Esophagus (tissue), 2 donors: ENCODE results near the gene TNN. TPM values are rescaled to one million over a fixed set of nuclear protein-coding genes. Genes with fewer than 3 reads are reported as not detected.
A peak's percentile ranks its signal among the peaks of the same experiment; 100 is the strongest.

Experiments used
- H3K27ac ChIP-seq, 2 donors: one replicate each; pipeline ENCODE4 v1.5.1; 2013; ENCODE audit warnings: low read depth in 2 of 2, mild to moderate bottlenecking in 2 of 2, inconsistent platforms in 1 of 2, low read length in 1 of 2, moderate library complexity in 1 of 2
- H3K27me3 ChIP-seq, 2 donors: one replicate each; pipeline ENCODE4 v1.6.1; 2013; ENCODE audit warnings: low read length in 2 of 2, control low read depth in 1 of 2, mild to moderate bottlenecking in 1 of 2; ENCODE audit not compliant: insufficient read depth in 2 of 2, control insufficient read depth in 1 of 2
- H3K36me3 ChIP-seq, 2 donors: one replicate each; pipeline ENCODE4 v1.6.1; 2013; ENCODE audit warnings: low read length in 1 of 2; ENCODE audit not compliant: control insufficient read depth in 2 of 2, insufficient read depth in 2 of 2
- H3K4me1 ChIP-seq, 2 donors: one replicate each; pipeline ENCODE4 v1.6.1; 2013; ENCODE audit warnings: low read length in 1 of 2; ENCODE audit not compliant: control insufficient read depth in 2 of 2, insufficient read depth in 2 of 2
- H3K4me3 ChIP-seq, 2 donors: one replicate each; pipeline ENCODE4 v1.5.1; 2013; ENCODE audit warnings: low read length in 2 of 2, mild to moderate bottlenecking in 2 of 2, low read depth in 1 of 2, moderate library complexity in 1 of 2
- H3K9me3 ChIP-seq, 2 donors: one replicate each; pipeline ENCODE4 v1.6.1; 2013; ENCODE audit warnings: mild to moderate bottlenecking in 2 of 2, low read depth in 1 of 2, low read length in 1 of 2, moderate library complexity in 1 of 2; ENCODE audit not compliant: control insufficient read depth in 2 of 2, insufficient read depth in 1 of 2
- WGBS, 2 donors: extraction: QIAGEN DNeasy Blood & Tissue Kit; methylation state at CpG; one replicate each; pipeline ENCODE4 v1.1.7; 2013; 5-methylcytosine and 5-hydroxymethylcytosine counted together
- polyA plus RNA-seq, 2 donors: library from polyadenylated mRNA; stranded (reverse); fragments of 200-250 nt; gene quantifications; one replicate each; pipeline ENCODE4 v1.2.3, GENCODE V29; 2013
- donor health status: healthy with polysubstance abuse.
- donor health status: Bipolar disorder and iron deficiency.

Gene TNN
- polyA plus RNA-seq, 2 donors, result 0.07 to 0.08 TPM

DNA sequence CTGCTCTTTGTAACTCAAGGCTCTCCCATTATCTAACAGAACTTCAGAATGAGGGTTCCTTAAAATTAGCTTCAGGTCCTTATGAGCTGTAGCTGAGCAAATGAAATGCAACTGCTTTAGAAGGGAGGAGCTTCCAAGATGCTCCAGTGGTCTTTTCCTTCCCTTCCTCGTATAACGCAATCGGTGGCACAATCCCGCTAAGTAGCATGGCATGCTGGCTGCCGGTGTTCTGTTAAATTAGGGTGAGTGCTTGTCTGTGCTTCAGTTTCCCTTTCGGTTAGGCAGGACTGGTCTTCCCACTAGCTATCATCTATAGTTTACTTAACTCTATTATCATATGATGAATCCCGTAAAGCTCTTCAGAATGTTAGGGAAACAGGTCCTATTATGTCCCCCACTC is 124.0 kb downstream of the TNN start:
- Histone ChIP-seq H3K4me3 (peak overlapping the region; percentile 47 to 75), H3K27me3 (peaks cover 0 to 3% of the 10 kb centered on the region in 2 donors), H3K27ac (peak overlapping the region; percentile 82 to 85), H3K36me3 (no peaks in the 10 kb centered on the region), H3K4me1 (peaks cover 0 to 3% of the 10 kb centered on the region in 2 donors), H3K9me3 (no peaks in the 10 kb centered on the region)
- WGBS, 2 donors, result 6 to 7% methylated on average over 7 of the region's 7 CpGs

DNA sequence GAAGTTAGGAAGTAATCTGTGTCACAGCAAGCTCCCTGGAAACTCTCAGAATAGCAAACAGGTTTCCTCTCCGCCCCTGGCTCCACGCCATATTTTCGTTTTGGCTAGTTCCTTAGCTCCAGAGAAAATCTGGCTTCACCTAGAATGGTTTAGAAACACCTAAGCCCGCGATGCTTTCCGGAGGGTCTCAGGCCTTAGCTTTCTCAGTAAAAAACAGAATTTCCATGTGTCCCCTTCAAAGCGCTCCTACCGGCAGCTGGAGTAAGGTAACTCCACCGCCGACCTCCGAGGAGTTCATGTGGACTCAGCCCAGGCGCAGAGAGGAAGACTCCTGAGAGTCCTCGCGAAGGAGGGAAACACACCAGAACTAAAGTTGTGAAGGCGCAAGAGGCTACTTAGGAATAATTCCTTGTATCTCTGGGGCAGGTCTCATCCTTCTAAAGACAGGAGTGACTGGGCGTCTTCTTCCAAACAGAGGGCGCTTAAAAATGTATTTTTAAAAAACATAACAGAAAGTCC is 124.5 kb downstream of the TNN start:
- peaks cover 0 to 3% of the 10 kb centered on the region in 2 donors for H3K27me3 ChIP-seq
- peaks cover 0 to 3% of the 10 kb centered on the region in 2 donors for H3K4me1 ChIP-seq
- WGBS, 2 donors, result 1% methylated on average over 17 of the region's 17 CpGs
- no peaks in the 10 kb centered on the region for H3K36me3 ChIP-seq
- H3K4me3 ChIP-seq, result peak overlapping the region; percentile 47 to 75
- peak overlapping the region; percentile 82 to 85 for H3K27ac ChIP-seq
- no peaks in the 10 kb centered on the region for H3K9me3 ChIP-seq

DNA sequence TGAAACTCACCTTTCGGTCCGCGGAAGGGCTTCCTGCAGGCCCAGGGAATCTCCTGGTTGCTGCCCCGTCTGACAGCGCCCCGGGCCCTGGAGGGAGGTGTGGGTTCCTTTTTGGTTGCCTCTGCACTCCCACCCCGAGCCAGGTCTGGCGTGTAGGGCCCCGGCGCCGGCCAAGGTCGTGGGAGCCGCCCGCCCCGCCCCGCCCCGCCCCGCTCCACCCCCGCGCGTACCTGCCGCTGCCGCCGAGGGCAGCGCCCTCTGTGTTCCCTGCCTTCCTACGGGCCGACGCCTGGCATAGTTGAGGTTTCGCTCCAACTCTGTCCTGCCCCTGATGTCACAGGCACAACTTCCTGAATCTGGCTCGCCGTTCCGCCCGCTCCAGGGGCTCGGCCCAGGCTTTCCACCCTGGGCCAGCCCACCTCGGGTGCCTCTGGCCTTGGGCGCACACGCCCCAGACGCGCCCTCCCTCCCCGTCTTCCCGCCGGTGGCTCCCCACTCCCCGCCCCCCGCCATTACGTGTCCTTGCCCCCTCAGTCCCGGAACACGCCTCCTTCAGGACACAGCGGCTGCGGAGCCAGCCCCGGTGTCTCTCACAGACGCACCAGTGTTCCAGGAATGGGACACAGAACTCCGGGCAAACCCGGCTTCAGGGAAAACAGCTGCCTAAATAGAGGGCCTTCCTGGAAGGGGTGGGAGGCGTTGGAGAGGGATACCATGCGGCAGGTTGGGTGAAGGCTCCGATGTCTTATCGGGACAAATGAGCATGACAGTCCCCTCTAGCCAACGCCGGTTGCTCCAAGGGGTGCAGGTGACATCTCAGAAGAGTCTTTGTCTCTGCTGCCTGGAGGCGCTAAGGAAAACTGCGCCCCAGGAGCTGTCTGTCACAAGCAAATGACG is 125.2 kb downstream of the TNN start, which contains the start of gene KIAA0040:
Gene KIAA0040 (minus strand): TSS at position 147 of the 897 bp plus-strand sequence. CDS start 31,763 bp downstream, outside the sequence.
- Histone ChIP-seq H3K4me3 (peak within 1 kb of the TSS; percentile 47 to 75), H3K4me1 (peaks cover 0 to 3% of the 10 kb centered on the region in 2 donors), H3K27me3 (peaks cover 0 to 3% of the 10 kb centered on the region in 2 donors), H3K27ac (peak within 1 kb of the TSS; percentile 82 to 85), H3K36me3 (no peaks in the 10 kb centered on the region), H3K9me3 (no peaks in the 10 kb centered on the region)
- 4 to 5% methylated on average over 46 to 62 of the region's 62 CpGs for WGBS, 2 donors

DNA sequence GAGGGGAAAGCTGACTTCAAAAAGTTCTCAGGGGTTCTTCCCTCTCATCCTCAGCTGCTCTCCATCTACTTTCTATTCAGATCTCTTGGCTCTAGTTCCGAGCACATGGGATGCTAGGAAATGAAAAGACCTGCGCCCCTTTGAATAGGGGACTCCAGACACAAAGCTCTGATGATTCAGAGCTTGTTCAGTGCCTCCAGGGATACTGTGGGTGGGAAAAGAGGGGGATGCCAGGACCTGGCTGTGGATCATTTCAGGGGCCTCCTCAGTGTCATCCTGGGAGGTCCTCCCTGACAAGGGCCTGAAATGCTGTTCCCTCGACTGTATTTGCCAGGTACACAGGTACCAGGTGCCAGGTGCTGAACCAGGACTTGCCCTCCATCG is 125.9 kb downstream of the TNN start:
- Histone ChIP-seq H3K4me3 (no peak overlapping the region), H3K4me1 (peaks cover 0 to 3% of the 10 kb centered on the region in 2 donors), H3K27me3 (peaks cover 0 to 3% of the 10 kb centered on the region in 2 donors), H3K9me3 (no peaks in the 10 kb centered on the region), H3K36me3 (no peaks in the 10 kb centered on the region), H3K27ac (peak overlapping the region; percentile 82 to 83)
- 44 to 65% methylated on average over 4 of the region's 4 CpGs for WGBS, 2 donors

DNA sequence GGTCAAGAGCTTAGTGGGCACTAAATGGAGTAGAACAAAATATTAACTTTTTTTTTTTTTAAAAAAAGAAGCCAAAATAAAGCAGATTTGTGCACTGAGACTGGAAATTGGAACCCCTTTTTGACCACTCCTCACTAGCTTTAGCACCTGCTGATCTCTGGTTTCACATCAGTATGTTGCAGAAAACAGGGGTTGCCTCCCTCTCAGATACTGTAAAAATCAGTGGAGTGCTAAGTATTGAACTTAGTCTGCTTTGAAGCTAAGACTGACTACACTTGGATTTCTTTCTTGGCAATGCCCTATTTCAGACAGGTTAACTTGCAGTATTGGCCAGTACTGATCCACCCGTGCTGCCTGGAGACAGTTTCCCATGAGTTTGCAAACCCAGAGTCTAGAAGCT is 127.6 kb downstream of the TNN start:
- Histone ChIP-seq H3K36me3 (no peaks in the 10 kb centered on the region), H3K9me3 (no peaks in the 10 kb centered on the region), H3K27ac (peak overlapping the region in 1 of 2 donors; percentile 28), H3K4me3 (no peak overlapping the region), H3K4me1 (peaks cover 0 to 3% of the 10 kb centered on the region in 2 donors), H3K27me3 (peaks cover 0 to 3% of the 10 kb centered on the region in 2 donors)
- WGBS, 2 donors, result 0% methylated on average over 1 of the region's 1 CpG

DNA sequence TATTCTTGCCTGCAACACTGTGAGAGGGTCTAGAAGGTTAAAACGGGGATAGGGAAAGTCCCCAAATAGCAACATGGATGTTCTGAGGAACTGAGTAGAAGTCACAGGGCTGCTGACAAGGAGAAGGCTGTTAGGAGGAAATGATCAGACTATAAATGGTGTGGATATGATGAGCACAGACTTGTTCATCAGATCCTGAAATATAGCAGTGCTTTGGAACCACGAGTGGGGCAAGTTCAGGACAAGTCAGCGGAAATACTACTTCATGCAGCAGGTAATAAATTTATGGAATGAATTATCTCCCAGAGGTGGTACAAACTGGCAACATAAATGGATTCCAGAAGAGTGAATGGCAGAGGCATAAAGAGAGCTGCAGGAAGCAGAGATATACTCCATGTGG is 128.2 kb downstream of the TNN start:
- Histone ChIP-seq H3K36me3 (no peaks in the 10 kb centered on the region), H3K9me3 (no peaks in the 10 kb centered on the region), H3K4me3 (no peak overlapping the region), H3K27ac (peak overlapping the region in 1 of 2 donors; percentile 28), H3K4me1 (peaks cover 0 to 3% of the 10 kb centered on the region in 2 donors), H3K27me3 (no peaks in the 10 kb centered on the region)
- WGBS, 2 donors, result 39 to 52% methylated on average over 3 of the region's 3 CpGs

DNA sequence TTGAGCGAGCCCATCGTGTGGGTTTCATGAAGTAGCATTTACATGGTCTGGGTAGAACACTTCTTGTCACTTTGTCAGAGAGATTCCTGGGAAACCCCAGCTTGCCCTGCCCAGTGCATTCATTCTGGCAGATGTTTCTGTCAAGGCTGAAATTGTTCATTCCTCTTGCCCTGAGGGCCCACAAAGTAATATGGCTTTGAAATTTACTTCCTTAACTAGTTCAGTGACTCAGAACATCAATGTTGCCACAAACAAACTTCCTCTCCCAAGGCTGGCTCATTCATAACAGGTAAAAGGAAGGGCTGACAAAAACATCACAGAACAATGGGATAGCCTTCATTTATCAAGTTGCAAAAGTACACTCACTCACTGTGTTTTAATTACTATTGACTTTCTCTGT is 129.9 kb downstream of the TNN start:
- Histone ChIP-seq H3K4me1 (peaks cover 0 to 3% of the 10 kb centered on the region in 2 donors), H3K27ac (no peak overlapping the region)

More for the DNA sequence above, 129.9 kb downstream of the TNN start:
- Histone ChIP-seq H3K36me3 (no peaks in the 10 kb centered on the region), H3K27me3 (no peaks in the 10 kb centered on the region), H3K4me3 (no peak overlapping the region), H3K9me3 (no peaks in the 10 kb centered on the region)
- WGBS, 2 donors, result 47 to 63% methylated on average over 2 of the region's 2 CpGs

Other genes with a start within 250 kb of the TNN start
- 10 to 100 TPM; 24.2 to 66.8 TPM for gene CACYBP, start 67.9 kb upstream of the TNN start, polyA plus RNA-seq
- 10 to 100 TPM in 1 of 2 donors, 1 to 10 TPM in 1; 6.7 to 21.2 TPM for gene MRPS14, start 44.4 kb upstream of the TNN start, polyA plus RNA-seq
- gene KIAA0040, start 124.9 kb downstream of the TNN start, polyA plus RNA-seq, result 1 to 10 TPM; 2.3 to 4.0 TPM